GM19395 (cell line): ENCODE measurements around the gene SORCS2.

ENCODE experiments used
- ATAC-seq: cut with Tn5 transposase; IDR thresholded peaks from one replicate; pipeline ENCODE4 v1.9.1; 2021; ENCODE audit warnings: mild to moderate bottlenecking, moderate library complexity; ENCODE audit not compliant: unreplicated experiment

SORCS2 gene

DNA sequence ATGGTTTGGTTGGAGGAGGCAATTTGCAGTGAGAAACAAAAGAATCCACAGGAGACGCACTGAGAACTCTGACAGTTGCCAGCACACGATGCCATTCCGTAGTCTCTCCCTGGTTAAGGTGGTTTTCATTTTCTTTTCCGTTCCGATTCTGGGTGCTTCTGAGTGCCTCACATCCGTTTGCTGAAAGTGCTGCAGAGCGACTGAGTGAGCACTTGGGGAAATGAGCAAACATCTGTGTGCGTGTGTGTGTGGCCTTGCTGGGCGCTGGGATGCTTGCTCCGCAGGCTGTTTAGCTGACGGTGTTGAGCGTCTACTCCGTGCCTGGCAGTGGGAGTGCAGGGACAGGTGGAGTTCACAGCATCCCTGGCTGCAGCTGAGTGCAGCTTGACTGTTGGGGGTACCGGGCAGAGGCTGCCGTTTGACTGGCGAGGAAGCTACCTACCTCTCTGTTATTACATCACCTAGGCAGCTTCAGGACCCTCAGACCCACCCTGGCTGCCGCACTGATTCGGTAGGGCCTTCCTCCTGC lies 49.3 kb downstream of the SORCS2 start:
- ATAC-seq = no peak

DNA sequence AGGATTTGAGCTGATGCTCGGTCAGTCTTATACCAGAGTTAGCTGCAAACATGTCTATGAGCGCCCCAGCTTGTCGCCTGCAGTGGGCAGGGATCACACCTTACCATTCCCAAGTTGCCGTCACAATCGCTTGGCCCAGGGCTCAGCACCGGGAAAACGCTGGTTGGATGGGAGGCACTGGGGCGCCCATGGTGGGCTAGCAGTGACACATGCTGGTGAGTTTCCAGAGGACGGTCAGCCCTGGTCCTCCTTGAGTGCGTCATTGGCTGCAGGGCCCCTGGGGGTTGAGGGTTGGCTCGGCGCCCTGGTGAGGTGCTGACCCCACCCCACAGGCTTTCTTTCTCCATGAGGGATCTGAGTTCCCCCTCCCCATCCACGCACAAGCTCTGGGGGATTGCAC lies 50.4 kb downstream of the SORCS2 start:
- ATAC-seq = no peak

DNA sequence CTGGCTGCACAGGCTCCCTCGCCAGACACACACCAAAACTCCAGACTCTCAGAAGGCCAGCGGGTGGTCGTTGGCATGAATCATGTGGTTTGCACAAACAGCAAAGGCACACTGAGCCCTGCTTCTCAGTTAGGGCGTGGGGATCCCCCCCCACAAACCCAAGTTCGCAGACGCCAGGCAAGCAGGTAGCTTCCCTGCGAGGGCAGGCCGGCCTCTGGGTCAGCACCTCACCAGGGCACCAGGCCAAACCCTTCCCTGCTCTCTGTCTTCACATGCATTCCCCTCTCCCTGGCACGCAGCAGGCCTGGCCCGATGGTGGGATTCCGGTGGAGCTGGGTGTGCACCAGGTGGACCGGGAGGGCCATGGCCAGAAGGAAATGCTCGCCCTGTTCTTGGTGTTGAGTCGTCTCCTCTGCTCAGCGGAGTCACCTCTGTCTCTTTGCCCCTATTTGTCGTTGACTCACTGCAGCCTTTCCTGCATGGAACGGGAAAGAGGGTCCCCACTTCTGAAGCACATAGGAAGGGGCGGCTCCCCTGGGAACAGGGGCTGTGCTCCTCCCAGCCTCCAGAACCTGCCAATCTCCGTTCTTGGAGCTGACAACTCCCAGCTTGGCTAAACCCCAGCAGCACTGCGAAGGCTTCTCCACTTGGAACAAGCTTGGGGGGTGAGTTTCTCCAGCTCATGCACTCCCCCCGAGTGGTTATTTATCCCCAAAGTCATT lies 51.4 kb downstream of the SORCS2 start:
- no peak for ATAC-seq

DNA sequence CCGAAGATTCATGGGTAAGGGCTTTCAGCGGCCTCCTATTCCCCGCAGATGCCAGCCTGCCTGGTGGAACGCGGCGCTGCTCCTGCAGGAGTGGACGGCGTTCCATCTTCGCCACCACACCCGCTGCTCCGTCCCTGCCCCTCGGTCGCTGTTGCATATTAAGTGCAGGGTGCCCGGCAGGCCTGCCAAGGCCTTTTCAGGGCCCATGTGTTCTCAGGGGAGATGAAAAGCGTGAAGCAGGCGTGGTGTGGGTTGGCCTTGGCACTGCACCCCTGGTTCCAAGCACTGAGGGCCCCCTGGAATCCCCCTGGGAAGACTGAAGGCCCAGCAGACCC lies 52.0 kb downstream of the SORCS2 start:
- no peak for ATAC-seq

DNA sequence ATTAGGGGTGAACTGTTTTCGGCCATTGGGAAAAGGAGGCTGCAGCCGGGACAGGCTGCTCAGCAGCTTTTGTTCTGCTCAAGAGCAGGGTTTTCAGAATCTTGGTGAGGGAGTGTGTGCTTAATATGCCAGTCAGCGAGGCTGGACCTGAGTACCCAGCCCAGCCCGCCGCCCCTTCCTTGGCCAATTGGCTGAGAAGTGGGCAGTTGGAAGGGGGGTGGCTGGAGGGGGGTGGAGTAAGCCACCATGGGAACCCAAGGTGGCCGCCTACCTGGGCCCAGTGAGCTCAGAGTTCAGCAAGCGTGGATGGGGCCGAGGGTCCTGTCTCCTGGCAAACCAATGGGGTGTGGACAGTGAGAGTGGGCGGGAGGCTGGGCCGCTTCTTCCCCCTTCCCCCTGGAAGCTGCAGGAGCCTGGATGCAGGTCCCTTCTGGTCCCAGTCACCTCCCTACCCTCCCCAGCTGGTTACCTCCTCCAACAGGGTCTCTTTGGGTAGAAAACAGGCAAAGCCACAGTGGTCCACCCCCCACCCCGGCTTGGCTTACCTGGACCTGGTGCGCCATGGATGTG lies 52.5 kb downstream of the SORCS2 start:
- no peak for ATAC-seq

DNA sequence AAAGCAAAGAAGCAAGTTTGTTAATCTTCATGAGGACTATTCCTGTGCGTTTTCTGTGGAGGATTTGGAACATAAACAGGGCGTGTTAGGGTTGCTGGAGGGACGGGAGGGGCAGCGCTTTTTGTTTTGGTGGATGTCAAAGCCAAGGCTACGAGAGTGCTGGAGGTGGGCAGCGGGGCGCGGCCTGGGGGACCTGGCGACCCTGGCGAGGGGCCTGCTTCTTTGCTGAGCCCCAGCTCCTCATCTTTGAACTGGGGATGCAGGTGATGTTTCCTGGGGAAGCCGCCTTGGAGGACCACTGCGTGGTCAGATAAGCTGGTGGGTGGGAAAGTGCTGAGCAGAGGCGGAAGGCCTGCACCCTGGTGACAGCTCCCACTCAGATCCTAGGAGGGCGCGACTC lies 55.2 kb downstream of the SORCS2 start:
- no peak for ATAC-seq

DNA sequence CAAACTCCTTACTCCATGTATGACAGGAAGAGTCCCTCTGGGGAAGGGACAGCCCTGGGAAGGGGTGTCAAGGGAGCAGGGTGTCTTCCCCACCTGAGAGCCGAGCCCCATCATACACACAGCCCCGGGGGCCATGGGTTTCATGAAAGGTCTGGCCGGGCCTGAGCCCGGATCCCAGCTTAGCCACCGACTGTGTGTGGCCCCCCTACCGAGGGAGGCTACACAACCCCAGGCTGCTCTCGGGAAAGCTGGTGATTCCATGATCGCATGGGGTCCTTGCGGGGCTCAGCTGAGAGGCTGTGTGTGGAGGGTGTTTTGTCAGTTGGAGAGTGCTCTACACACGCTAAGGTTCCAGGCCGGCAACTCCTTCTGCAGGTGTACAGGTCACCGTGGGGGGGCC lies 55.6 kb downstream of the SORCS2 start:
- no peak for ATAC-seq

DNA sequence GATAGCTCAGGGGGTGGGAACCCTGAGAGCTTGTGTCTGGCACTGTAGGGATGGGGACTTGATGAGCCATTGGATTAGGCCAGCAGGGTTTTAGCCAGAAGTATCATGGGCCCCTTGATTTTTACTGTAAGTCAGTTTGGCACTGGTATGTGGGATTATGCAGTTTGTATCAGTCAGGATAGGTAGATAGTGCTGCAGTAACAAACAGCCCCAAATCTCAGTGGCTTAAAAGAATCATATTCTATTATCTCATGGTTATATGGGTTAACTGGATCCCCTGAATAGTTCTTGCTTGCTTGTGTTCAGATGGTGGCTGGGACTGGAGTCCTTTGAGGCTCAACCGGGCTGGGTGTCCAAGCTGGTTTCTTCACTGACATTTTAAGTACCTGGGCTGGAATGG lies 56.5 kb downstream of the SORCS2 start:
- no peak for ATAC-seq

DNA sequence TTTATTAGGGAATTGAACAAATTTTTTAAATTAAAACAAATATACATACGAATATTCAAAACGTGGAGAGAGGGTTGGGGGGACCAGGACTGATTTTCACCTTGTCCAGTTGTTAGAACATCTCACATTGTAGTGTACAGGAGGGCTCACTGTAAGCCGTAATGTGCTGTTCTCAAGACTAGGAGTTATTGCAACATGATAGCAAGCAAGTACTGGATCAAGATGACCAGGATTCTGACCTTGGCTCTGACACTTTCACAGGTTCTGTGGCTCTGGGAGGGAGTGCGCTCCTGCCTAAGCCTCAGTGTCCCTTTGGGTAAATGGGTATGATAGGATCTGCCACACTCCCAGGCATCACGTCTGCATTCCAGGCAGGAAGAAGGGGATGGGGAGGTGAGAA lies 59.0 kb downstream of the SORCS2 start:
- ATAC-seq = no peak

DNA sequence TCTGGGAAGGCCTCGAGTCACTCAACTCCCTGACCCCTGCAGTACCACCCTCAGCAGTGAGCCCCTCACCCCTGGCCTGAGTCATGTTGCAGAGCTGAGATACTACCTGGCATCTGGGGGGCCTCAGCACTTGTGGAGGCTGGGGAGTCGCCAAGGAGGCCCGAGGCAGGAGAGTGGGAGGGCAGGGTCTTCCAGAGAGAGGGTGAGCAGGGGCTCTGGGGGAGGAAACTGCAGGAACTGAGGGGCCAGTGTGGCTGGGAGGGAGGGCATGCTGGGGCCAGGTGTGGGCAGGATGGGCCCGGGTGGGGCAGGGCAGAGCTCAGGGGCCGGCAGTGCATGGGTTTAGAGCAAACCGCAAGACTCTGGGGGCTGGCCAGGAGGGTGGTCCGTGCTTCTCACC lies 59.7 kb downstream of the SORCS2 start:
- ATAC-seq = no peak

DNA sequence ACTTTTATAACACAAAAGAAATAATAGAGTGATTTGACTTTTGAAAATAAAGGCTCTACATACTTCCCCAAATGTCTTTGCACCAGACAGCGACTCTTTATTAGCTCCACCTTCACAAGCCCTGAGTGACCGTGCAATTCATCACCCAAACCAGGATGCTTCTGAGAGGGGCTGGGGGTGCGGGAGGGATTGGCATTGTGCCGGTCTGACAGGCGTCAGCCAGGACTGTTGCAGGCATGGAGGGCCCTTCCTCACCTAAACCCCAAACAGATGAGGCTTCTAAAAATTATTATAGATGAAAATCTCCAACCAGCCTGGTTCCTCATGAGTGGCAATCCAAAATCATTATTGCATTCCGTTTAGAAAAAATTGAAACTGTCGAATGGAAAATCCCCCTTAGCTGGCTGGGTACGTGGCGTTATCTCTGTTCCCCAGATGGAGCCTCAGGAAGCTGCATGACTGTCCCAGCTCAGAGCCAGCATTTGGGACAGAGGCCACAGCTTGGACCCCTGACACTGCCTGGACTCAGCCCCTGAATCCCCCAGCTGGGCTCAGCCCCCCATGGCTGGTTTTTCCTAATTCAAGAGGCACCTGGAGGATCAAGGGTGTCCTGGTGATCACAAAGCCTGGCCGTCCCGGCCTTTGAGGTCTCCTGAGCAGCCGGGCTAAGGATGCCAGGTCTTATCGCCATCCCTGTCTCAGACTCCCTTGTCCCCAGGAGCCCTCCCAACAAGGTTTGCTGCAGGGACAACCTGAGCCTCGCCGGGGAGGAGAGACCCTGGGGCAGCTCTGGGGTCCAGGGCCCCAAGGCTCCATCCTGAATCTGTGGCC lies 60.4 kb downstream of the SORCS2 start:
- no peak for ATAC-seq

DNA sequence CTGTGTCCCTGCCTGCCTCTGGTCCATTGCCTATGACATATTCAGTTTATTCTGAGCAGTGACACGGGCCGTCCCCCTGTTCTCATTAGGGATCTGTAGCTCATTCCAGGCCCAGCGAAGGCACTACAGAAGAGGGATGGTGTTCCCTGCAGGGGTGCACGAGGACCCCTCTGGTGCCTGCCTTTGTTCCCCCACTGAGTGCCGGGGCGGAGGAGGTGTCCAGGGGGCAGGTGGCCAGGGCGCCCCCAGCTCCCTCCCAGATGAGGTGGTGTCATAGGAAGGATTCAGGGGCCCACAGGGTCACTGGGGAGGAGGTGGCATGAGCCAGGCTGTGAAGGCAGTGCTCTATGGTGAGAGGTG lies 61.0 kb downstream of the SORCS2 start:
- no peak for ATAC-seq

DNA sequence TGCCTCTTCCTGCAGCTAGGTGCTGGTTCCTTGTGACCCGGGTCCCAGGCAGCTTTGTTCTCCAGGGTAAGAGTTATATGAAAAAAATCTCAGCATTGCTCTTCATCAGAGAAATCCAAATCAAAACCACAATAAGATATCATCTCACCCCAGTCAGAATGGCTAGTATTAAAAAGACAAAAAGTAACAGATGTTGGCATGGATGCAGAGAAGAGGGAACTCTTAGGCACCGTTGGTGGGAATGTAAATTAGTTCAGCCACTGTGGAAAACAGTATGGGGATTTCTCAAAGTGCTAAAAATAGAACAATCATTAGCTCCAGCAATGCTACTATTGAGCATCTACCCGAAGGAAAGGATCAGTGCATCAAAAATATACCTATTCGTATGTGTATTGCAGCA lies 61.5 kb downstream of the SORCS2 start:
- ATAC-seq = no peak

DNA sequence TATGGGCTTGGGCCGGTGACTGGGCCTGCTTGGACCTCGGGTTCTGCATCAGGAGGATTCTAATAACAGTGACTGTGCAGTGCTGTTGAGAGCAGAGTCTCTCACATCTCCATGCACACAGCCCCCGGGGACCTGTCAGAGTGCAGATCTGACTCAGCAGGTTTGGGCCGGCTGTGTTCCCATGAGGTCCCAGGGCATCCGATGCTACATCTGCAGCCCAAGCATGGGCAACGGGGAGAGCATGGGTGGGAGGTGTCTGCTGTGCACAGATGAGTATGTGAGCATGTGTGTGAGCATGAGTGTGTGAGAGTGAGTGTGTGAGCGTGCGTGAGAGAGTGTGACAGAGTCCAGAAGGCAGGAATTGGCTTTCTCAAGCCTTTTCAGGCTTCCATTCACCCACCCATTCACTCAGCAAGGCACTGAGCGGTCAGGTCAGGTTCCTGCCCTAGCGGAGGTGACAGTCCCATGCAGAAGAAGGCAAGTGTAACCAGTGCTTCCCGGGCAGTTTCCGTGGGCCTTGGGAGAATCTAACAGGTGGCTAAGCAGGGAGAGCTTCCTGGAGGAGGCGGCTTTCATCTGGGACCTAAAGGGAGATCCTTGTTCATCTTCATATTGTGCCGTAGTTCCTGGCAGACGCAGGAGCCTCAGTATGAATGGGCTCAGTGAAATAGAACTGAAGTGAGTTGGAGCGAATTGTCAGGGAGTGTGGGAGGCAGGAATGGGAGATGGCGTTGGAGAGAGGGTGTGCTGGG lies 62.6 kb downstream of the SORCS2 start:
- peak; percentile 94 for ATAC-seq

DNA sequence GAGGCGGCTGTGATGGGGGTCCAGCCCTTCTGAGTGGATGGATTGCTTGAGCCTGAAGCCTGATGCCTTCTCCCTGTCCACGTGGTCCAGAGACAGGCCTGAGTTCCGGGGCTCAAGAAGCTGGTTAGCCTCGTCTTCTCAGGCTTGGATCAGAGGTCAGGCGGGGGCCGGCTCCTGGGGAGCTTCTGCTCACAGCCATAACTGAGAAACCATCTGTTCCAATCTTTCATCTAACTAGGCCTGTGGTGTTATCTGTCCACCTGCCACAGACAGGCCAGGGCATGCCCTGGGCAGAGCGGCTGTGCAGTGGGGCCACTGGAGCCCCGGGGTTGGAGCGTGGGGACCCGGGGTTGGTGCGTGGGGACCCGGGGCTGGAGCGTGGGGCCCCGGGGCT lies 63.1 kb downstream of the SORCS2 start:
- no peak for ATAC-seq

DNA sequence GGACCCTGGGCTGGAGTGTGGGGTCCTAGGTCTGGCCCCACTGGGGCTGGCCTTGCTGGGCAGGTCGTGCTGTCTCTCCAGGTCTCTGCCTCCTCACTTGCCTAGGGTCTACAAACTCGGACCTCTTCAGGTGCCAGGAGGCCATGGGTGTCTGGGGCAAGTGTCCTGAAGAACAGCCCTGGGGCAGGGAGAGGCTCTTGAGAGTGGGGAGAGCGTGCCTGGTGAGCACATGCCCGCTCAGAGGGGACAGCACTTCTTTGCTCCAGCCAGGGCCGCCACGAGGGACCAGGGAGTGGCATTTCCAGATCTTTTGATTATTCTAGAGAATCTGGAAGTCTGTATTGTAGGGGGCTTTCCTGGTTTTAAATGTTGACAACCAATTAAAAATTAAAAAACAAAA lies 63.7 kb downstream of the SORCS2 start:
- no peak for ATAC-seq

DNA sequence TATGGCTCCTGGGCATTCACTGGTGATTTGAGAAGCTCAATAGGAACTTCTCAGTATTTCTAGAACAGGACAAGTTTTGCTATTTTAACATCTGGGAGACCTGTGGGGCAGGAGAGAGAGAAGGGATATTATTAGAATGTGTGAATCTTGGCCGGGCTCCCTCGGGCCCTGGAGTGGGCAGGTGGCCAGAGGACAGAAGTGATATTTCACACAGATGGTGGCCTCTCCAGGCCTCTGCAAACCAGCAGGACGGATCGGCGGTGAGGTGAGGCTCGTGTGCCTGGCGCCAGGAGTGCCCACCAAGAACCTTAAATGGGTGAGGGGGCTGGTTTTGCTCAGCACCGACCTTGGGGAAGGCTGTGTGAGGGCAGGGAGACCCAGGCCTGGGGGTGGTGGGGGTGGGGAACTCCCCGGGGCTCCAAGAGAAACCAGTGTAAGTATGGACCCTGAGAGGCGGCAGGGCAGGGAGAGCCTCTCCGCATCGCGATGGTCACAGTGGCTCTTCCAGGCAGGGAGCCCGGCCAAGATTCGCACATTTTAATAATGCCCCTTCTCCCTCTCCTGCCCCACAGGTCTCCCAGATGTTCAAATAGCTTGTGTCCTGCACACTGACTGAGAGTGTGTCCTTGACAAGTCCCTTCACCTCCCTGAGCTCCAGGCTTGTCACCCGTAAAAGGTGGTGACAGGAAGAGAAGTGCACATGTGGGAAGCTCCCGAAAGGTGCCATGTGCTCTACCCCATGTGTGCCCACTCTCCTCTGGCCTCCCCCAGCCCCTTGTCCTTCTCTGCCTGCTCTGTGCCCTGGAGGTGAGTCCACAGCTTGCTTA lies 64.9 kb downstream of the SORCS2 start:
- no peak for ATAC-seq

DNA sequence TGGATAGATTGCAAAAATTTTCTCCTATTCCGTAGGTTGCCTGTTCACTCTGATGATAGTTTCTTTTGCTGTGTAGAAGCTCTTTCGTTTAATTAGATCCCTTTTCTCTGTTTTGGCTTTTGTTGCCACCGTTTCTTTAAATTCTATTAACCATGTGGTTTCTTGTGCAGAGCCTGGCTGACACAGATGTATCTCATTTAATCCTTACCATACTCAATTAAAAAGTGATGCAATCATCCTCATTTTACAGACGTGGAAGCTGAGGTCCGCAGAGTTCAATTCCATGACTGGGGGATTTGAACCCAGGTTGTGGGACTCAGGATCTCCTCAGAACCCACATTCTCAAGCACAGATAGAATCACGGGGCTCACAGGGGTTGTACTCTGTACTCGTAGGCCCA lies 66.7 kb downstream of the SORCS2 start:
- no peak for ATAC-seq

DNA sequence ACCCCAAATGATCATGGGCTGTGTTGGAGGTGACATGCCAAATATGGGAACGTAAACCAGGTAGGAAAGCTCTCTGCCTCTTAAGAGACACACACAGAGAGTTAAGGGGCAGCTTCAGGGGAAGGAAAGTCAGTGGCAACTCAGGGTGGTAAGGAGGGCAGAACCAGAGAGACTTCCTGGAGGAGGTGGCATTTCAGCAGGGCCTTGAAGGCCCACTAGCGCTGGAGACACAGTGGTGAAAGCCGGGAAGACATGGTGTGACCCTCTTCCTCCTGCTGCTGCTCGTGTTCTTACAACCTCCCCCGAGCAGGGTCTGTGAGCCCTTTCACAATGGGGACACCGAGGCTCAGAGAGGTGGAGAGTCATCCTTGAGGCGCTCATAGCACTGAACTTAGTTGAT lies 68.2 kb downstream of the SORCS2 start:
- ATAC-seq = no peak

DNA sequence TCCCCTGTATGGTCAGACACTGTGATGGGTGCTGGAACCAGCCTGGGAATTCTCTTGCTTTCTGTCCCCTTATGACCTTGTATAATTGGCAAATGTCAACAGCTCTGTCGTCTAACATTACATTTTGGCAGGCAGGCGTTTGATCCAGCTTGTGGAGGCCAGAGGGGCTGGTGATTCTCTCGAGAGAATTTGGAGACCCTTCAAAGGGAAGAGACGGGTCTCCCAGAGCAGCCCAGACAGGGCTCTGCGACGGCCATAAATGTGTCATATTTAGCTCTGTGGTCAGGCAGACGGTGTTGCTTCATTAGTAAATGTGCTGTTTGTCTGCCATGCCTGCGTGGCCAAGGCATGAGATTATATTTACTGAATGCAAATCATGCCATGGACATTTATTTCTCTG lies 68.7 kb downstream of the SORCS2 start:
- no peak for ATAC-seq

DNA sequence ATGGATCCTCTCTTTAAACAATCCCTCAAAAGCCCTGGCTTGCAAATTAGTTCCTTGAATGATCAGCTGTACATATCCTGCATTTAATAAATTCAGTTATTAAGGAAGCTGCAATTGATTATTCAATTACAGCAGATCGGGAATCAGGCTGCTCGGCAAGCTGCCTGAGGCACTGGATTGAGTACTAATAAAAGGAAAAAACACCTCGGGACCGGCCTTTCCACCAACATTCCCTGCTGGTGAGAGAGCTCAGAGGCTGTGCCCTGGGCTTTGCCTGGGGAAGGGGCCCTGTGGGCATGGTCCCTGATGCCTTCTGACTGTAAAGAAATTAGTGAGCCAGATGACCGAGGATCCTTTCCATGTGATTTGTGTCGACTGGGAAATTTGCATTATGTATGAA lies 69.2 kb downstream of the SORCS2 start:
- ATAC-seq = no peak
